Activated T-helper 2 cell treated with anti-CD3 and anti-CD28 coated beads, Interferon-gamma antibody, Interleukin-2, Interleukin-4, amounts not matched to agents 10 μg/mL and 5 μg/mL and 100 μg/mL, durations not matched to agents 14 hours and 24 hours and 36 hours (primary cell): ENCODE results near the gene HTRA3. TPM values are rescaled to one million over a fixed set of nuclear protein-coding genes. Genes with fewer than 3 reads are reported as not detected.

Experiments used
- DNase-seq: peaks from one replicate; pipeline ENCODE4 v3.0.0; 2021; ENCODE audit warnings: low spot score
- H3K27ac Mint-ChIP-seq: one replicate; pipeline ENCODE4 v1.8.0; 2021; ENCODE audit warnings: mixed read lengths
- H3K27me3 Mint-ChIP-seq: one replicate; pipeline ENCODE4 v1.8.0; 2021; ENCODE audit warnings: low read depth, mixed read lengths
- H3K36me3 Mint-ChIP-seq: one replicate; pipeline ENCODE4 v1.8.0; 2021; ENCODE audit warnings: low read depth, mixed read lengths
- H3K4me1 Mint-ChIP-seq: one replicate; pipeline ENCODE4 v1.8.0; 2021; ENCODE audit warnings: low read depth, mixed read lengths
- H3K4me3 Mint-ChIP-seq: one replicate; pipeline ENCODE4 v1.8.0; 2021; ENCODE audit warnings: low read depth, mild to moderate bottlenecking, moderate library complexity, mixed read lengths
- H3K9me3 Mint-ChIP-seq: one replicate; pipeline ENCODE4 v1.8.0; 2021; ENCODE audit warnings: mixed read lengths
- intact Hi-C: fragments of 100-400 bp; cut with micrococcal nuclease; formaldehyde crosslinking; loops from one replicate; pipeline ENCODE4 v1.15.1; 2023
- total RNA-seq: library from RNA; stranded (reverse); gene quantifications from 2 replicates; pipeline ENCODE4 v1.2.3, GENCODE V29; 2022

The HTRA3 gene
- total RNA-seq, 1 donor from 2014 or later = 0.23 TPM

- no peaks in the 10 kb centered on the region for H3K27me3 Mint-ChIP-seq
These were observed 16.6 kb downstream of the HTRA3 start for GRCh38 chr4:8285976-8286718.

GRCh38 chr4:8286719-8287342 is 17.3 kb downstream of the HTRA3 start:
- H3K27ac Mint-ChIP-seq = no peak overlapping the region
- no peaks in the 10 kb centered on the region for H3K9me3 Mint-ChIP-seq
- DNase-seq = no peak
- H3K36me3 Mint-ChIP-seq = no peaks in the 10 kb centered on the region
- H3K4me3 Mint-ChIP-seq = no peak overlapping the region
- H3K4me1 Mint-ChIP-seq = no peaks in the 10 kb centered on the region
- intact Hi-C loops = no loop called here
- H3K27me3 Mint-ChIP-seq = no peaks in the 10 kb centered on the region

More at GRCh38 chr4:8285976-8286718, 16.6 kb downstream of the HTRA3 start:
- no peak overlapping the region for H3K4me3 Mint-ChIP-seq
- no peaks in the 10 kb centered on the region for H3K4me1 Mint-ChIP-seq
- H3K27ac Mint-ChIP-seq = no peak overlapping the region
- DNase-seq = no peak
- no peaks in the 10 kb centered on the region for H3K9me3 Mint-ChIP-seq
- H3K36me3 Mint-ChIP-seq = no peaks in the 10 kb centered on the region
- intact Hi-C loops = no loop called here

- Mint-ChIP-seq H3K27ac (no peak overlapping the region), H3K4me3 (no peak overlapping the region), H3K36me3 (no peaks in the 10 kb centered on the region), H3K9me3 (no peaks in the 10 kb centered on the region), H3K4me1 (no peaks in the 10 kb centered on the region), H3K27me3 (no peaks in the 10 kb centered on the region)
- intact Hi-C loops = no loop called here
- no peak for DNase-seq
These were observed 18.1 kb downstream of the HTRA3 start for GRCh38 chr4:8287343-8288280.

- no peaks in the 10 kb centered on the region for H3K4me1 Mint-ChIP-seq
- no peaks in the 10 kb centered on the region for H3K27me3 Mint-ChIP-seq
- no peak overlapping the region for H3K4me3 Mint-ChIP-seq
- no peaks in the 10 kb centered on the region for H3K36me3 Mint-ChIP-seq
- DNase-seq = no peak
- H3K9me3 Mint-ChIP-seq = no peaks in the 10 kb centered on the region
- H3K27ac Mint-ChIP-seq = no peak overlapping the region
- intact Hi-C loops = no loop called here
These were observed 19.7 kb downstream of the HTRA3 start for GRCh38 chr4:8289151-8289750.

- Mint-ChIP-seq H3K4me3 (no peak overlapping the region), H3K27me3 (no peaks in the 10 kb centered on the region), H3K27ac (no peak overlapping the region), H3K4me1 (no peaks in the 10 kb centered on the region), H3K9me3 (peaks cover 5% of the 10 kb centered on the region), H3K36me3 (no peaks in the 10 kb centered on the region)
- DNase-seq = no peak
- intact Hi-C loops = no loop called here
These were observed 20.6 kb downstream of the HTRA3 start for GRCh38 chr4:8289956-8290700.

- DNase-seq = no peak
- Mint-ChIP-seq H3K36me3 (no peaks in the 10 kb centered on the region), H3K4me1 (no peaks in the 10 kb centered on the region), H3K9me3 (peaks cover 5% of the 10 kb centered on the region), H3K27me3 (no peaks in the 10 kb centered on the region), H3K4me3 (no peak overlapping the region), H3K27ac (no peak overlapping the region)
- intact Hi-C loops = no loop called here
These were observed 21.1 kb downstream of the HTRA3 start for GRCh38 chr4:8290701-8290970.

GRCh38 chr4:8291036-8291682 is 21.6 kb downstream of the HTRA3 start:
- no peak overlapping the region for H3K4me3 Mint-ChIP-seq
- no peak for DNase-seq
- intact Hi-C loops = no loop called here
- H3K9me3 Mint-ChIP-seq = peaks cover 5% of the 10 kb centered on the region
- H3K4me1 Mint-ChIP-seq = no peaks in the 10 kb centered on the region
- H3K27ac Mint-ChIP-seq = no peak overlapping the region
- H3K27me3 Mint-ChIP-seq = no peaks in the 10 kb centered on the region
- H3K36me3 Mint-ChIP-seq = no peaks in the 10 kb centered on the region

GRCh38 chr4:8291701-8292477 is 22.3 kb downstream of the HTRA3 start:
- intact Hi-C loops = no loop called here
- no peaks in the 10 kb centered on the region for H3K27me3 Mint-ChIP-seq
- DNase-seq = no peak

GRCh38 chr4:8292478-8293107 is 23.0 kb downstream of the HTRA3 start:
- Mint-ChIP-seq H3K27ac (no peak overlapping the region), H3K27me3 (no peaks in the 10 kb centered on the region), H3K36me3 (no peaks in the 10 kb centered on the region), H3K4me1 (no peaks in the 10 kb centered on the region), H3K4me3 (no peak overlapping the region), H3K9me3 (peaks cover 5% of the 10 kb centered on the region)
- no peak for DNase-seq
- intact Hi-C loops = no loop called here

More at GRCh38 chr4:8291701-8292477, 22.3 kb downstream of the HTRA3 start:
- H3K36me3 Mint-ChIP-seq = no peaks in the 10 kb centered on the region
- H3K9me3 Mint-ChIP-seq = peaks cover 5% of the 10 kb centered on the region
- H3K4me3 Mint-ChIP-seq = no peak overlapping the region
- H3K4me1 Mint-ChIP-seq = no peaks in the 10 kb centered on the region
- H3K27ac Mint-ChIP-seq = no peak overlapping the region

- no peak for DNase-seq
- Mint-ChIP-seq H3K9me3 (peaks cover 5% of the 10 kb centered on the region), H3K27ac (no peak overlapping the region), H3K36me3 (no peaks in the 10 kb centered on the region), H3K27me3 (no peaks in the 10 kb centered on the region), H3K4me3 (no peak overlapping the region), H3K4me1 (no peaks in the 10 kb centered on the region)
- intact Hi-C loops = no loop called here
These were observed 23.8 kb downstream of the HTRA3 start for GRCh38 chr4:8293131-8293975.
